Stimulated activated memory B cell treated with anti-CD40 and anti-IgM and Interleukin-4, amounts not matched to agents 10 μg/mL and 1 μg/mL and 100 μg/mL, for 72 hours (primary cell): ENCODE measurements around the gene PTPN2.

Experiments
- ATAC-seq: fragments of 150-1000 bp; cut with Tn5 transposase; 2 replicates; pipeline ENCODE4 v1.10.0; 2021
- H3K27ac Mint-ChIP-seq: one replicate; pipeline ENCODE4 v1.8.0; 2022; ENCODE audit warnings: mild to moderate bottlenecking, mixed read lengths
- H3K27me3 Mint-ChIP-seq: one replicate; pipeline ENCODE4 v1.8.0; 2022; ENCODE audit warnings: mixed read lengths
- H3K36me3 Mint-ChIP-seq: one replicate; pipeline ENCODE4 v1.8.0; 2022; ENCODE audit warnings: mixed read lengths
- H3K4me1 Mint-ChIP-seq: one replicate; pipeline ENCODE4 v1.8.0; 2022; ENCODE audit warnings: mixed read lengths
- H3K4me3 Mint-ChIP-seq: one replicate; pipeline ENCODE4 v1.8.0; 2022; ENCODE audit warnings: mild to moderate bottlenecking, moderate library complexity, mixed read lengths
- H3K9me3 Mint-ChIP-seq: one replicate; pipeline ENCODE4 v1.8.0; 2022; ENCODE audit warnings: mixed read lengths

Gene PTPN2

GRCh38 chr18:12836551-12836950, 47.5 kb downstream of the PTPN2 start:
- Mint-ChIP-seq H3K36me3 (peaks cover 35% of the 10 kb centered on the region), H3K27me3 (no peaks in the 10 kb centered on the region), H3K27ac (peak overlapping the region; percentile 65), H3K4me3 (no peak overlapping the region), H3K4me1 (peaks cover 41% of the 10 kb centered on the region), H3K9me3 (no peaks in the 10 kb centered on the region)
- no peak for ATAC-seq

- ATAC-seq, result no peak
- Mint-ChIP-seq H3K36me3 (peaks cover 68% of the 10 kb centered on the region), H3K4me3 (no peak overlapping the region), H3K27me3 (no peaks in the 10 kb centered on the region), H3K4me1 (peaks cover 4% of the 10 kb centered on the region), H3K9me3 (peaks cover 4% of the 10 kb centered on the region), H3K27ac (no peak overlapping the region)
Observed at GRCh38 chr18:12828116-12829051, 55.7 kb downstream of the PTPN2 start.

GRCh38 chr18:12827588-12827987, 56.4 kb downstream of the PTPN2 start:
- no peaks in the 10 kb centered on the region for H3K27me3 Mint-ChIP-seq
- no peaks in the 10 kb centered on the region for H3K4me1 Mint-ChIP-seq
- H3K9me3 Mint-ChIP-seq, result peaks cover 4% of the 10 kb centered on the region
- ATAC-seq, result no peak
- H3K4me3 Mint-ChIP-seq, result no peak overlapping the region
- H3K27ac Mint-ChIP-seq, result no peak overlapping the region
- peaks cover 67% of the 10 kb centered on the region for H3K36me3 Mint-ChIP-seq

GRCh38 chr18:12825230-12825629, 58.8 kb downstream of the PTPN2 start:
- Mint-ChIP-seq H3K27ac (no peak overlapping the region), H3K4me1 (no peaks in the 10 kb centered on the region), H3K27me3 (no peaks in the 10 kb centered on the region), H3K36me3 (peaks cover 66% of the 10 kb centered on the region), H3K4me3 (no peak overlapping the region), H3K9me3 (peaks cover 4% of the 10 kb centered on the region)
- no peak for ATAC-seq

- H3K4me3 Mint-ChIP-seq, result no peak overlapping the region
- no peak for ATAC-seq
- no peaks in the 10 kb centered on the region for H3K4me1 Mint-ChIP-seq
- peaks cover 4% of the 10 kb centered on the region for H3K9me3 Mint-ChIP-seq
- no peak overlapping the region for H3K27ac Mint-ChIP-seq
- H3K36me3 Mint-ChIP-seq, result peaks cover 55% of the 10 kb centered on the region
- H3K27me3 Mint-ChIP-seq, result no peaks in the 10 kb centered on the region
Observed at GRCh38 chr18:12823892-12824291, 60.1 kb downstream of the PTPN2 start.

GRCh38 chr18:12821408-12821807, 62.6 kb downstream of the PTPN2 start:
- H3K4me3 Mint-ChIP-seq, result no peak overlapping the region
- no peaks in the 10 kb centered on the region for H3K9me3 Mint-ChIP-seq
- H3K27ac Mint-ChIP-seq, result no peak overlapping the region
- peaks cover 54% of the 10 kb centered on the region for H3K36me3 Mint-ChIP-seq
- H3K4me1 Mint-ChIP-seq, result no peaks in the 10 kb centered on the region
- ATAC-seq, result no peak
- H3K27me3 Mint-ChIP-seq, result no peaks in the 10 kb centered on the region

- no peak overlapping the region for H3K4me3 Mint-ChIP-seq
- peak overlapping the region; percentile 31 for H3K27ac Mint-ChIP-seq
- H3K9me3 Mint-ChIP-seq, result no peaks in the 10 kb centered on the region
- no peaks in the 10 kb centered on the region for H3K4me1 Mint-ChIP-seq
- no peak for ATAC-seq
- no peaks in the 10 kb centered on the region for H3K27me3 Mint-ChIP-seq
- H3K36me3 Mint-ChIP-seq, result peaks cover 63% of the 10 kb centered on the region
Observed at GRCh38 chr18:12820506-12820905, 63.5 kb downstream of the PTPN2 start.

GRCh38 chr18:12819841-12820240, 64.2 kb downstream of the PTPN2 start:
- H3K27me3 Mint-ChIP-seq, result no peaks in the 10 kb centered on the region
- no peaks in the 10 kb centered on the region for H3K4me1 Mint-ChIP-seq
- H3K36me3 Mint-ChIP-seq, result peaks cover 58% of the 10 kb centered on the region
- no peak overlapping the region for H3K4me3 Mint-ChIP-seq
- no peak for ATAC-seq
- H3K9me3 Mint-ChIP-seq, result no peaks in the 10 kb centered on the region
- H3K27ac Mint-ChIP-seq, result no peak overlapping the region

GRCh38 chr18:12819322-12819721, 64.7 kb downstream of the PTPN2 start:
- Mint-ChIP-seq H3K27ac (no peak overlapping the region), H3K27me3 (no peaks in the 10 kb centered on the region), H3K36me3 (peaks cover 60% of the 10 kb centered on the region), H3K9me3 (no peaks in the 10 kb centered on the region), H3K4me1 (no peaks in the 10 kb centered on the region), H3K4me3 (no peak overlapping the region)
- ATAC-seq, result peak; percentile 71

GRCh38 chr18:12818243-12818642, 65.8 kb downstream of the PTPN2 start:
- no peaks in the 10 kb centered on the region for H3K27me3 Mint-ChIP-seq
- H3K4me3 Mint-ChIP-seq, result no peak overlapping the region
- ATAC-seq, result no peak
- no peaks in the 10 kb centered on the region for H3K9me3 Mint-ChIP-seq
- H3K4me1 Mint-ChIP-seq, result no peaks in the 10 kb centered on the region
- no peak overlapping the region for H3K27ac Mint-ChIP-seq
- peaks cover 53% of the 10 kb centered on the region for H3K36me3 Mint-ChIP-seq

- Mint-ChIP-seq H3K4me1 (no peaks in the 10 kb centered on the region), H3K4me3 (no peak overlapping the region), H3K27ac (peak overlapping the region; percentile 7), H3K36me3 (peaks cover 55% of the 10 kb centered on the region), H3K27me3 (no peaks in the 10 kb centered on the region), H3K9me3 (no peaks in the 10 kb centered on the region)
- ATAC-seq, result no peak
Observed at GRCh38 chr18:12816451-12816850, 67.6 kb downstream of the PTPN2 start.

- H3K27ac Mint-ChIP-seq, result no peak overlapping the region
- H3K9me3 Mint-ChIP-seq, result no peaks in the 10 kb centered on the region
Observed at GRCh38 chr18:12811191-12811950, 72.7 kb downstream of the PTPN2 start.

GRCh38 chr18:12803069-12803936, 80.7 kb downstream of the PTPN2 start:
- ATAC-seq, result peak; percentile 48
- H3K27ac Mint-ChIP-seq, result peak overlapping the region; percentile 9

More at GRCh38 chr18:12811191-12811950, 72.7 kb downstream of the PTPN2 start:
- no peak for ATAC-seq
- H3K36me3 Mint-ChIP-seq, result peaks cover 73% of the 10 kb centered on the region
- H3K4me1 Mint-ChIP-seq, result no peaks in the 10 kb centered on the region
- no peaks in the 10 kb centered on the region for H3K27me3 Mint-ChIP-seq
- H3K4me3 Mint-ChIP-seq, result no peak overlapping the region

GRCh38 chr18:12802538-12802937, 81.5 kb downstream of the PTPN2 start:
- Mint-ChIP-seq H3K9me3 (no peaks in the 10 kb centered on the region), H3K36me3 (peaks cover 68% of the 10 kb centered on the region), H3K4me1 (peaks cover 21% of the 10 kb centered on the region), H3K27me3 (no peaks in the 10 kb centered on the region), H3K27ac (no peak overlapping the region), H3K4me3 (no peak overlapping the region)
- no peak for ATAC-seq

More at GRCh38 chr18:12803069-12803936, 80.7 kb downstream of the PTPN2 start:
- Mint-ChIP-seq H3K4me1 (peaks cover 21% of the 10 kb centered on the region), H3K9me3 (no peaks in the 10 kb centered on the region), H3K36me3 (peaks cover 74% of the 10 kb centered on the region), H3K4me3 (no peak overlapping the region), H3K27me3 (no peaks in the 10 kb centered on the region)

- Mint-ChIP-seq H3K27ac (no peak overlapping the region), H3K36me3 (peaks cover 18% of the 10 kb centered on the region), H3K4me1 (no peaks in the 10 kb centered on the region), H3K9me3 (no peaks in the 10 kb centered on the region), H3K4me3 (no peak overlapping the region), H3K27me3 (no peaks in the 10 kb centered on the region)
- no peak for ATAC-seq
Observed at GRCh38 chr18:12796448-12796847, 87.6 kb downstream of the PTPN2 start.
